ENCODE results near the gene ABL1.

Gene ABL1

GRCh38 chr9:130869250-130869649, 34.2 kb downstream of the ABL1 start:
- in situ Hi-C loops (cut with MboI; ENCODE audit: low sequenced_read_pairs) = loop anchor here (10.0 kb wide), 1 partner anchor 164 kb away; no protein-coding TSS in a partner anchor

- in situ Hi-C loops (cut with MboI; ENCODE audit: low sequenced_read_pairs) = no loop called here
Observed at GRCh38 chr9:130870491-130871381, 35.7 kb downstream of the ABL1 start.

- in situ Hi-C loops (cut with MboI; ENCODE audit: low sequenced_read_pairs) = no loop called here
Observed at GRCh38 chr9:130871395-130872062, 36.5 kb downstream of the ABL1 start.

- in situ Hi-C loops (cut with MboI; ENCODE audit: low sequenced_read_pairs) = no loop called here
Observed at GRCh38 chr9:130872093-130872492, 37.0 kb downstream of the ABL1 start.

GRCh38 chr9:130872508-130872907, 37.5 kb downstream of the ABL1 start:
- in situ Hi-C loops (cut with MboI; ENCODE audit: low sequenced_read_pairs) = no loop called here

- in situ Hi-C loops (cut with MboI; ENCODE audit: low sequenced_read_pairs) = no loop called here
Observed at GRCh38 chr9:130872912-130873503, 38.0 kb downstream of the ABL1 start.

GRCh38 chr9:130873966-130874365, 38.9 kb downstream of the ABL1 start:
- in situ Hi-C loops (cut with MboI; ENCODE audit: low sequenced_read_pairs) = no loop called here

GRCh38 chr9:130874783-130875182, 39.7 kb downstream of the ABL1 start:
- in situ Hi-C loops (cut with MboI; ENCODE audit: low sequenced_read_pairs) = no loop called here

GRCh38 chr9:130877300-130877699, 42.2 kb downstream of the ABL1 start:
- in situ Hi-C loops (cut with MboI; ENCODE audit: low sequenced_read_pairs) = no loop called here

GRCh38 chr9:130878295-130878694, 43.2 kb downstream of the ABL1 start:
- in situ Hi-C loops (cut with MboI; ENCODE audit: low sequenced_read_pairs) = no loop called here

GRCh38 chr9:130879863-130880411, 44.9 kb downstream of the ABL1 start:
- in situ Hi-C loops (cut with MboI; ENCODE audit: low sequenced_read_pairs) = no loop called here

GRCh38 chr9:130880599-130881220, 45.7 kb downstream of the ABL1 start:
- in situ Hi-C loops (cut with MboI; ENCODE audit: low sequenced_read_pairs) = no loop called here

- in situ Hi-C loops (cut with MboI; ENCODE audit: low sequenced_read_pairs) = no loop called here
Observed at GRCh38 chr9:130881516-130881915, 46.5 kb downstream of the ABL1 start.

- in situ Hi-C loops (cut with MboI; ENCODE audit: low sequenced_read_pairs) = no loop called here
Observed at GRCh38 chr9:130882696-130883225, 47.7 kb downstream of the ABL1 start.

- in situ Hi-C loops (cut with MboI; ENCODE audit: low sequenced_read_pairs) = no loop called here
Observed at GRCh38 chr9:130883479-130883878, 48.4 kb downstream of the ABL1 start.

- in situ Hi-C loops (cut with MboI; ENCODE audit: low sequenced_read_pairs) = no loop called here
Observed at GRCh38 chr9:130884111-130884531, 49.1 kb downstream of the ABL1 start.

GRCh38 chr9:130884542-130885483, 49.8 kb downstream of the ABL1 start:
- in situ Hi-C loops (cut with MboI; ENCODE audit: low sequenced_read_pairs) = no loop called here

- in situ Hi-C loops (cut with MboI; ENCODE audit: low sequenced_read_pairs) = no loop called here
Observed at GRCh38 chr9:130885484-130886375, 50.7 kb downstream of the ABL1 start.

- in situ Hi-C loops (cut with MboI; ENCODE audit: low sequenced_read_pairs) = no loop called here
Observed at GRCh38 chr9:130886981-130887380, 51.9 kb downstream of the ABL1 start.
